MM.1S (cell line): ENCODE results near the gene HOXD11.

Experiments used
- DNase-seq: peaks from one replicate; pipeline ENCODE4 v3.0.0-alpha.2; 2015
- H2AFZ ChIP-seq: fragments of 300-600 bp; sonication (generic); 2 replicates; pipeline ENCODE4 v1.6.0; 2016; ENCODE audit warnings: antibody characterized with exemption, low read length
- H3F3A ChIP-seq: fragments of 300-600 bp; sonication (generic); 2 replicates; pipeline ENCODE4 v1.6.1; 2016; ENCODE audit warnings: mild to moderate bottlenecking, antibody characterized with exemption, low read length, moderate library complexity, mixed read lengths; ENCODE audit not compliant: insufficient read depth
- H3K27ac ChIP-seq: fragments of 300-600 bp; sonication (generic); 2 replicates; pipeline ENCODE4 v1.5.1; 2016; ENCODE audit warnings: mild to moderate bottlenecking, low read length
- H3K27me3 ChIP-seq: fragments of 300-600 bp; sonication (generic); replicated peaks from 2 replicates; pipeline ENCODE4 v1.6.0; 2016; ENCODE audit warnings: low read length; ENCODE audit not compliant: insufficient read depth
- H3K36me3 ChIP-seq: fragments of 300-600 bp; sonication (generic); replicated peaks from 2 replicates; pipeline ENCODE4 v1.6.1; 2016; ENCODE audit warnings: mild to moderate bottlenecking, low read length, mixed read lengths; ENCODE audit not compliant: insufficient read depth
- H3K4me1 ChIP-seq: fragments of 300-600 bp; sonication (generic); 2 replicates; pipeline ENCODE4 v1.6.1; 2016; ENCODE audit warnings: low read length, mixed read lengths
- H3K4me2 ChIP-seq: fragments of 300-600 bp; sonication (generic); 2 replicates; pipeline ENCODE4 v1.6.0; 2016; ENCODE audit warnings: low read depth, low read length
- H3K4me3 ChIP-seq: fragments of 300-600 bp; sonication (generic); 2 replicates; pipeline ENCODE4 v1.5.1; 2016; ENCODE audit warnings: low read length, mixed read lengths
- H3K79me2 ChIP-seq: fragments of 300-600 bp; sonication (generic); 2 replicates; pipeline ENCODE4 v1.6.1; 2016; ENCODE audit warnings: mixed run types, low read length, mixed read lengths
- H3K9ac ChIP-seq: fragments of 300-600 bp; sonication (generic); 2 replicates; pipeline ENCODE4 v1.6.1; 2016; ENCODE audit warnings: low read length, mixed read lengths
- H3K9me2 ChIP-seq: fragments of 300-600 bp; sonication (generic); replicated peaks from 2 replicates; pipeline ENCODE4 v1.6.1; 2016; ENCODE audit warnings: mild to moderate bottlenecking, low read length, mixed read lengths; ENCODE audit not compliant: insufficient read depth
- H3K9me3 ChIP-seq: fragments of 300-600 bp; sonication (generic); replicated peaks from 2 replicates; pipeline ENCODE4 v1.6.1; 2016; ENCODE audit warnings: mild to moderate bottlenecking, low read length, mixed read lengths; ENCODE audit not compliant: insufficient read depth
- H4K20me1 ChIP-seq: fragments of 300-600 bp; sonication (generic); 2 replicates; pipeline ENCODE4 v1.6.1; 2016; ENCODE audit warnings: mild to moderate bottlenecking, low read length, moderate library complexity, mixed read lengths; ENCODE audit not compliant: insufficient read depth
- CTCF ChIP-seq: fragments of 300-600 bp; sonication (generic); IDR thresholded peaks from 2 replicates; pipeline ENCODE4 v1.5.1; 2016; ENCODE audit warnings: antibody characterized with exemption, low read length, mixed read lengths
- EZH2 ChIP-seq: fragments of 300-600 bp; sonication (generic); optimal IDR thresholded peaks from 2 replicates; pipeline ENCODE3; 2017; ENCODE audit warnings: low read depth, mild to moderate bottlenecking, antibody characterized with exemption, low read length, mixed read lengths
- EZH2phosphoT487 ChIP-seq: fragments of 300-600 bp; sonication (generic); IDR thresholded peaks from 2 replicates; pipeline ENCODE4 v1.6.1; 2018; ENCODE audit warnings: antibody characterized with exemption, low read length

The HOXD11 gene

DNA sequence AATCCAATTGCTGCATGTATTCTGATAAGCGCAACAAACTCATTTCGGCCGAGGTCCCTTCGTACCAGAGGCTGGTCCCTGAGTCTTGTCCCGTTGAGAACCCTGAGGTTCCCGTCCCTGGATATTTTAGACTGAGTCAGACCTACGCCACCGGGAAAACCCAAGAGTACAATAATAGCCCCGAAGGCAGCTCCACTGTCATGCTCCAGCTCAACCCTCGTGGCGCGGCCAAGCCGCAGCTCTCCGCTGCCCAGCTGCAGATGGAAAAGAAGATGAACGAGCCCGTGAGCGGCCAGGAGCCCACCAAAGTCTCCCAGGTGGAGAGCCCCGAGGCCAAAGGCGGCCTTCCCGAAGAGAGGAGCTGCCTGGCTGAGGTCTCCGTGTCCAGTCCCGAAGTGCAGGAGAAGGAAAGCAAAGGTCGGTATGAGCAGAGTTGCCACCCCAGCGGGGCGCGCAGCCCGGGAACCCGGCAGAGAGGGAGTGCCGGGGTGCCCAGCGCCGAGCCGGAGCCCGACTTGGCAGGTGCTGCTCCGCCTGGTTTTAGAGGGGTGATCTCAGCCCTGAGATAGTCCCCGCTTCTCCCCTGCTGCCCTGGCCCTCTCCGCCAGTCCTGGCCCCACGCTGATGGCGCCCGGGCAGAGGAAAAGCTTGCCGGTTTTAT lies 10.2 kb downstream of the HOXD11 start:
- Histone ChIP-seq H3K27me3 (peaks cover 55% of the 10 kb centered on the region), H3K9me3 (no peaks in the 10 kb centered on the region), H3K9ac (no peak overlapping the region), H3F3A (no peaks in the 10 kb centered on the region), H3K36me3 (no peaks in the 10 kb centered on the region), H3K4me2 (no peak overlapping the region), H3K4me3 (no peak overlapping the region), H4K20me1 (no peaks in the 10 kb centered on the region), H3K9me2 (no peaks in the 10 kb centered on the region), H3K4me1 (no peaks in the 10 kb centered on the region), H3K79me2 (no peaks in the 10 kb centered on the region), H3K27ac (no peak overlapping the region), H2AFZ (no peak overlapping the region)
- DNase-seq = no peak
- TF ChIP-seq EZH2phosphoT487 (no peak), CTCF (no peak), EZH2 (no peak)

- Histone ChIP-seq H3K4me2 (no peak overlapping the region), H4K20me1 (no peaks in the 10 kb centered on the region), H2AFZ (no peak overlapping the region), H3K79me2 (no peaks in the 10 kb centered on the region), H3K4me1 (no peaks in the 10 kb centered on the region), H3K9me2 (no peaks in the 10 kb centered on the region), H3K4me3 (no peak overlapping the region), H3F3A (no peaks in the 10 kb centered on the region), H3K27me3 (peaks cover 49% of the 10 kb centered on the region), H3K27ac (no peak overlapping the region), H3K9me3 (no peaks in the 10 kb centered on the region), H3K36me3 (no peaks in the 10 kb centered on the region), H3K9ac (no peak overlapping the region)
- no peak for TF ChIP-seq CTCF
- no peak for TF ChIP-seq EZH2
- TF ChIP-seq EZH2phosphoT487 = no peak
- no peak for DNase-seq
Measured at GRCh38 chr2:176117823-176118371, 10.8 kb downstream of the HOXD11 start.

- TF ChIP-seq EZH2 (no peak), EZH2phosphoT487 (no peak), CTCF (peak; percentile 82)
- no peak overlapping the region for H3K27ac ChIP-seq
- no peaks in the 10 kb centered on the region for H3K9me3 ChIP-seq
- no peaks in the 10 kb centered on the region for H3K79me2 ChIP-seq
- peaks cover 47% of the 10 kb centered on the region for H3K27me3 ChIP-seq
- no peaks in the 10 kb centered on the region for H3K36me3 ChIP-seq
- peak overlapping the region; percentile 51; the same call in 1 of the 2 replicates for H3K4me2 ChIP-seq
- no peaks in the 10 kb centered on the region for H3K4me1 ChIP-seq
- no peak overlapping the region for H3K9ac ChIP-seq
- peak overlapping the region; percentile 28 for H3K4me3 ChIP-seq
- no peaks in the 10 kb centered on the region for H4K20me1 ChIP-seq
- no peaks in the 10 kb centered on the region for H3K9me2 ChIP-seq
- peak; percentile 86 for DNase-seq
- H2AFZ ChIP-seq = no peak overlapping the region
- no peaks in the 10 kb centered on the region for H3F3A ChIP-seq
Measured at GRCh38 chr2:176118601-176119339, 11.7 kb downstream of the HOXD11 start.
